AG10803 (cell line): Measurements from ENCODE around the gene DCTN3.

Experiments
- DNase-seq: peaks from one replicate; pipeline ENCODE4 v3.0.0; 2010; ENCODE audit warnings: low read depth
- H3K4me3 ChIP-seq: 2 replicates; pipeline ENCODE4 v1.5.1; 2011; ENCODE audit warnings: mild to moderate bottlenecking, low read length, control low read depth
- CTCF ChIP-seq: conservative IDR thresholded peaks from 2 replicates; pipeline ENCODE4 v1.5.1; 2011; ENCODE audit warnings: mild to moderate bottlenecking, low read length, control low read depth, inconsistent platforms

Gene DCTN3

GRCh38 chr9:34579104-34579807 is 41.0 kb downstream of the DCTN3 start:
- H3K4me3 ChIP-seq = no peak overlapping the region
- TF ChIP-seq CTCF = no peak
- no peak for DNase-seq

DNA sequence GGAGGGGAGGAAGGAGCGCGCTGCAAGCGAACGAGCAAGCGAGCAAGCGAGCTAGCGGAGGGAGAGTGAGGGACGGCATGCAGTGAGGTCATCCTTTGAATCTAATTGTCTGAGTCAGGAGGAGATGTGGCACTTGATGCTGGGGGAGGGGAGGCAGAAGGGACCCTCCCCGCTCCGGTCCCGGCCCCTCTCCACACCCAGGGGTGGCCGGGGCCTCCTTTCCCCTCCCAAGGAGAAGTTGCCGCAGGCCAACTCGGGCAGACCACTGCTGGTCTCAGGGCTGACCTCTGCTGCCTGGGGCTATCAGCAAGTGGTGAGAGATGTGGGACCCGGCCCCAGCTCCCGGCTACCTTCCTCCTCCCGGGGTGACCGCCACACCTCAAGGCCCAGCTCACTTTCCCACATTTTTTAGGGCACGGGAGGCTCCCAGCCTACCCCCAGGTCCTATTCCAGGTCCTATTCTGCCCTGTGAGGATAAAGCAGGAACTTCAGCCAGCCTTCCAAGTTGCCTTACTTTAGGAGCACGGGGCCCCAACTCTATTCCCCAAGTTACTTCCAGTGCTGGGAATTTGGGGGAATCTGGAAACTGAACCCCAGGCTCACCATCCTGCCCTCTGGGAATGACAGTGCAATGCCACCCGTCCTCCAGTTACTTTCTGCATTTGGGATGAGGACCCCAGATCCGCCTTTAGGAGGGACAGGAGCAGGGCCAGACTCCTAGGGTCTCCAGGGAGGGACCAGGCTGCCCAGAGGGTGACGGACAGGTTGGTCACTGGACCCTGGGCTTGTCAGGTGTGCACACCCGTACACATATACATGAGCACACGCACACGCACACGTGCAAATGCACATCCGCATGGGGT is 41.8 kb downstream of the DCTN3 start:
- no peak overlapping the region for H3K4me3 ChIP-seq
- no peak for TF ChIP-seq CTCF
- DNase-seq = peak; percentile 38

DNA sequence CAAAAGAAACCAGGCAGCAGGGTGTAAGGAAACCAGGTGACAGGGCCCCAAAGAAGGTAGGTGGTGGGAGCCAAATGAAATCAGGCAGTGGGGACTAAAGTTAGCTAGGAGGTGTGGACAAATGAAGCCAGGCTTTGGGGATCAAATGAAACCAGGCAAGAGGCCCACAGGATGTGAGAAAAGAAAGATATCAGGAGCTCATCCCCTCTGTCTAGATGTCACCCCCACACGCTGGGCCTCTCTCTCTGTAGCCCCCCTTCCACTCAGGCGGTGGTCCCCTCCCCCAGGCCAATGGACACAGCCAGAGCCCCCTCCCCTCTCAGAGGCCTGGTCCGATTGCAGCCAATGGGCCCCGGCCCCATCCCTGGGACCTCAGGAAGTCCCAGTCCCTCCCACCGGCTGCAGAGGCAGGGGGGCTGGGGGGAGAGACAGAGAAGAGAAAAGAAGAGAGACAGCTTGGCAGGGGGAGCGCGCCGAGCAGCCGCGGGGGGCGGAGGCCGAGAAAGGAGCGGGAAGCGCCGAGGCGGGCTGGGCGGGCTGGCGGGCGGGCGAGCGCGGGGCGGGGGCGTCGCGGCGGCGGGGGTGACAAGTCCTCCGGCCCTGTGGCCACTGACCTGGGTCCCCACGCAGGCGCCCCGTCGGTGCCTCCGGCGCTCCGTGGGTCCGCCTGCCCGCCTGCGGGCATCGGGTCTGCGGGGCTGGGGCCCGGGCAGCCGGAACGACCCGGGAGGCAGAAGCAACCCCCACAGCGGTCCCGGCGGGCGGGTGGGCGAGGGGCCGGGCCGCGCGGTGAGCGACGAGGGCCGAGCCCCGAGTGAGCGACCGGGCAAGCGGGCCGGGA is 42.7 kb downstream of the DCTN3 start:
- H3K4me3 ChIP-seq = no peak overlapping the region
- no peak for TF ChIP-seq CTCF
- no peak for DNase-seq

DNA sequence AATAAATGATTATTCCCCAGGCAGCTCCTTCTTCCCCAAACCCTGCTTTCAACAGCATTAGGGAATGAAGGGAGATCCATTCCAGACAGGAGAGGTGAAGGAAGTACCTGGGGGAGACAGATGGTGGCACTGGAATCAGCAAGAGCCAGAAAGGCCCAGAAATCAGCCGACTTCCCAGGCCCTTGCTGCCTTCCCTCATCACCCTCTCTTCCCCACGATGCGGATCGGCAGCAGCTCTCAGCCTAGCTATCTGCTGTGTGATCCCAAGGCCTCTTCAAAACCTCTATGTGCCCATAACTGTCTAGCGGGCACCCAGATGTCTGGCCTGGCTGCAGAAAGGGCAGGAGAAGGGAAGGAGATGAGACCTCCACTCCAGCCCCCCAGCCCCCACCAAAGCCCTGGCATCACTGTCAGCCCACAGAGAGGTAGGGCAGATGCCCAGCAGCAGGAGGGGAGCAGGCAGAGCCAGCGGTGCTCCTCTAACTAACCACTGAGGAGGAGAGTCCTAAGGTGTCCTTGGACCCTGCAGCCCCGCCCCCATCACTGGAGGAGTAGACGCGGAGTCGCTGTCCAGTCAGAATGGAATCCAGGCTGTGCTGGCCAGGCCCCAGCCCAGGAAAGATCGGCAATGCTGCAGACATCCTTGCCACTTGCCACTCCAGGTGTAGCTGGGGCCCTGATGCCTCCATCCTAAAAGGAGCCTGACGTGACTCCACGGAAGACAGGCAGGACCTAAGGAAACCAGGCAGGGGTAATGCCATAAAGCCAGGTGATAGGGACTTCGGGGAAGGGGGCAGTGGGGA is 43.5 kb downstream of the DCTN3 start:
- H3K4me3 ChIP-seq = no peak overlapping the region
- no peak for TF ChIP-seq CTCF
- no peak for DNase-seq

GRCh38 chr9:34575862-34576596 is 44.3 kb downstream of the DCTN3 start:
- no peak overlapping the region for H3K4me3 ChIP-seq
- no peak for DNase-seq
- no peak for TF ChIP-seq CTCF

GRCh38 chr9:34575241-34575640 is 45.1 kb downstream of the DCTN3 start:
- H3K4me3 ChIP-seq = no peak overlapping the region
- no peak for TF ChIP-seq CTCF
- no peak for DNase-seq
